Activated CD4-positive, alpha-beta memory T cell treated with anti-CD3 and anti-CD28 coated beads, Interleukin-2, amount 10 ng/mL, durations not matched to agents 7 days and 5 days (primary cell): ENCODE measurements around the gene ARHGAP18. TPM values are rescaled to one million over a fixed set of nuclear protein-coding genes. Genes with fewer than 3 reads are reported as not detected.

Experiments used
- CTCF ChIA-PET: fragments of 350-600 bp; sonication (Branson Sonifier 250); formaldehyde crosslinking; loops from one replicate; lab custom pipeline; 2021; ENCODE audit warnings: antibody characterized with exemption, inconsistent platforms; lab: Charles Lee
- POLR2A ChIA-PET: fragments of 350-600 bp; sonication (Branson Sonifier 250); formaldehyde crosslinking; loops from one replicate; lab custom pipeline; 2021; ENCODE audit warnings: antibody characterized with exemption; lab: Charles Lee
- DNase-seq: peaks from one replicate; pipeline ENCODE4 v3.0.0-alpha.2; 2020
- H3K27ac Mint-ChIP-seq: one replicate; pipeline ENCODE4 v1.8.0; 2021; ENCODE audit warnings: mild to moderate bottlenecking, mixed read lengths
- H3K27me3 Mint-ChIP-seq: one replicate; pipeline ENCODE4 v1.8.0; 2021; ENCODE audit warnings: mixed read lengths
- H3K36me3 Mint-ChIP-seq: one replicate; pipeline ENCODE4 v1.8.0; 2021; ENCODE audit warnings: low read depth, mixed read lengths
- H3K4me1 Mint-ChIP-seq: one replicate; pipeline ENCODE4 v1.8.0; 2021; ENCODE audit warnings: mixed read lengths
- H3K4me3 Mint-ChIP-seq: one replicate; pipeline ENCODE4 v1.8.0; 2021; ENCODE audit warnings: mild to moderate bottlenecking, mixed read lengths
- H3K9me3 Mint-ChIP-seq: one replicate; pipeline ENCODE4 v1.8.0; 2021; ENCODE audit warnings: mixed read lengths
- total RNA-seq, 2 experiments: library from RNA; stranded (reverse); gene quantifications; one replicate each; pipeline ENCODE4 v1.2.3, GENCODE V29; 2021

Gene ARHGAP18
- total RNA-seq, 2 experiments from 2014 or later: 14.8 to 18.0 TPM

GRCh38 chr6:129615496-129615895, 94.5 kb downstream of the ARHGAP18 start:
- H3K36me3 Mint-ChIP-seq: peaks cover 3% of the 10 kb centered on the region
- no peak overlapping the region for H3K27ac Mint-ChIP-seq
- ChIA-PET CTCF (interaction anchor here (0.6 to 1.3 kb wide), 2 partner anchors 9 to 114 kb away, joined by 3 read pairs; no protein-coding TSS in a partner anchor), POLR2A (no interaction called here)
- no peaks in the 10 kb centered on the region for H3K4me1 Mint-ChIP-seq
- H3K9me3 Mint-ChIP-seq: no peaks in the 10 kb centered on the region
- H3K27me3 Mint-ChIP-seq: no peaks in the 10 kb centered on the region
- DNase-seq: no peak
- H3K4me3 Mint-ChIP-seq: no peak overlapping the region

- DNase-seq: no peak
- Mint-ChIP-seq H3K4me1 (no peaks in the 10 kb centered on the region), H3K9me3 (no peaks in the 10 kb centered on the region), H3K36me3 (peaks cover 6% of the 10 kb centered on the region), H3K27ac (no peak overlapping the region), H3K4me3 (no peak overlapping the region), H3K27me3 (no peaks in the 10 kb centered on the region)
- ChIA-PET CTCF (interaction anchor here (0.6 to 1.3 kb wide), 4 partner anchors 8 to 114 kb away, joined by 3 read pairs; no protein-coding TSS in a partner anchor), POLR2A (no interaction called here)
These were observed 95.0 kb downstream of the ARHGAP18 start for GRCh38 chr6:129615020-129615419.

GRCh38 chr6:129614464-129614863, 95.5 kb downstream of the ARHGAP18 start:
- POLR2A ChIA-PET: no interaction called here
- CTCF ChIA-PET: interaction anchor here (0.7 to 1.0 kb wide), 2 partner anchors 69 to 105 kb away, joined by 3 read pairs; no protein-coding TSS in a partner anchor
- Mint-ChIP-seq H3K27me3 (no peaks in the 10 kb centered on the region), H3K27ac (no peak overlapping the region), H3K4me3 (no peak overlapping the region), H3K4me1 (no peaks in the 10 kb centered on the region), H3K36me3 (peaks cover 11% of the 10 kb centered on the region), H3K9me3 (no peaks in the 10 kb centered on the region)
- no peak for DNase-seq

DNA sequence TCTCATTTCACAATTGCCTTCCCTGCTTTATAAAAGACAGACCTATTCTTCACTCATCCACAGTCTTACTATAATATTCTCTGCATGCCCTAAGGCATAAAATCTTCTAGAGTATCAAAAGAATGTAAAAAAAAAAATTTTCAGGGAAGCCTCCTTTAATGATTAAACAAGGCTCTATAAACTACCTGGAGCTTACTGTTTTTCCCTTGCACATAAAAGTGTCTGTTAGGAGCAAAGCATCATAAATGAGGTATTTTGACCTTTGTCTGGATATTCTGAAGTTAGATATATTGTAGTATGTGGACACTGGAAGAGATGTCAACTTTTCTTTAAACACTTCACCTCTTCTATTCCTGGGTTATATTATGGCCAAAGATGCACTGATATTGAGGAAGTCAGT, 97.5 kb downstream of the ARHGAP18 start:
- peaks cover 12% of the 10 kb centered on the region for H3K36me3 Mint-ChIP-seq
- peaks cover 2% of the 10 kb centered on the region for H3K4me1 Mint-ChIP-seq
- ChIA-PET CTCF (no interaction called here), POLR2A (no interaction called here)
- H3K4me3 Mint-ChIP-seq: no peak overlapping the region
- no peak overlapping the region for H3K27ac Mint-ChIP-seq
- DNase-seq: no peak
- H3K9me3 Mint-ChIP-seq: no peaks in the 10 kb centered on the region
- H3K27me3 Mint-ChIP-seq: no peaks in the 10 kb centered on the region

DNA sequence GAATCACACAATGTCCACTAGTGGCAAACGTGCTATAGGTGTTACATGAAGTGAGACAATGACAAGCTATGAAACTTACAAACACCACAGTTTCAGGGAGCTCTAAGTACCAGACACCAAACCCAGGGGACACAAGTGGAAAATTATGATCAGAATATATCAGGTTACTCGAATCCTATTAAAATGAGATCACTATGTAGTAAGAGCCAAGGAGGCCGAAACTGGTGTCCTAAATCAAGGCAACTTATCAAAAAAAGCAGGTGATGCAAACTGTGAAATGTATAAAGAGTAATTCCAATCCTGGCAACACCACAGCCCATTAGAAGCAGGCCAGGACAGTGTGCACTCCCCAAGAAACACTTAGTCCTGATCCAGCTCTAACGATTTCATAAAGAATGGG, 100.3 kb downstream of the ARHGAP18 start:
- ChIA-PET POLR2A (no interaction called here), CTCF (interaction anchor here (1.5 kb wide), 2 partner anchors 104 to 166 kb away, joined by 3 read pairs; no protein-coding TSS in a partner anchor)
- H3K36me3 Mint-ChIP-seq: peaks cover 16% of the 10 kb centered on the region
- no peaks in the 10 kb centered on the region for H3K9me3 Mint-ChIP-seq
- DNase-seq: no peak
- H3K4me1 Mint-ChIP-seq: peaks cover 10% of the 10 kb centered on the region
- H3K27ac Mint-ChIP-seq: no peak overlapping the region
- no peaks in the 10 kb centered on the region for H3K27me3 Mint-ChIP-seq
- no peak overlapping the region for H3K4me3 Mint-ChIP-seq

DNA sequence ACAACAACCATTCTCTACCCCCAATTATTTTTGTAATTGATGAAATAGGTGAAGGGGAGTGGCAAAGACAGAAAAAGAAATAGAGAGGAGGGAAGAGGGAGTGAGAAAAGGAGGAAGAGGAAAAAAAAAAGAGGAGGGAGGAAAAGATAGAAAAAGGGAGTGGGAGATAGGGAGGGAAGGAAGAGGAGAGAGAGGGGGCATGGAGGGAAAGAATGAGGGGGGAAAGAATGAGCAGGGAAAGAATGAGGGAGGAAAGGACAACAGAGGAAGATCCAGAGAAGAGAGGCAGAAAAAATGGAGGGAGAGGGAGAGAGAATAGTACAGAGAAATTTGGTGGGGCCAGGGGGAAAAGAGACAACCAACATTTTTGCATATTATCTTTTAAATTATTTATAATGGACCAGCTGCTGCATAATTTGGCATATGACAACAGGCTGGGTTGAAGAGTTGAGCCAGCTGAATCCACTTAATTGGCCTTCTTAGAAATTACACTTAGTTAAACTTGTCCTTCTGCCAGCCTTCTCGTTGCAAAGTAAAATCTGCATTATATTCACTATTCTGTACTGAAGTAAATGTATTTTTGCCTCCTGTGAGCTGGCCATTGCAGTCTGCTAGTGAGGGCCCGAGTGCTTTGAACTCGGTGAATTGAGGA, 101.0 kb downstream of the ARHGAP18 start:
- H3K27me3 Mint-ChIP-seq: no peaks in the 10 kb centered on the region
- POLR2A ChIA-PET: no interaction called here
- no peak for DNase-seq
- peaks cover 10% of the 10 kb centered on the region for H3K4me1 Mint-ChIP-seq
- no peak overlapping the region for H3K4me3 Mint-ChIP-seq
- CTCF ChIA-PET: interaction anchor here (1.5 kb wide), 2 partner anchors 104 to 166 kb away, joined by 3 read pairs; no protein-coding TSS in a partner anchor
- H3K9me3 Mint-ChIP-seq: no peaks in the 10 kb centered on the region
- no peak overlapping the region for H3K27ac Mint-ChIP-seq
- peaks cover 16% of the 10 kb centered on the region for H3K36me3 Mint-ChIP-seq

- CTCF ChIA-PET: interaction anchor here (1.0 to 2.1 kb wide), 4 partner anchors 8 to 122 kb away, joined by 3 to 6 read pairs (median 4); no protein-coding TSS in a partner anchor
- Mint-ChIP-seq H3K4me3 (no peak overlapping the region), H3K9me3 (no peaks in the 10 kb centered on the region), H3K4me1 (peaks cover 10% of the 10 kb centered on the region), H3K27me3 (no peaks in the 10 kb centered on the region), H3K27ac (no peak overlapping the region), H3K36me3 (peaks cover 16% of the 10 kb centered on the region)
- no peak for DNase-seq
- POLR2A ChIA-PET: no interaction called here
These were observed 102.3 kb downstream of the ARHGAP18 start for GRCh38 chr6:129607581-129608186.

DNA sequence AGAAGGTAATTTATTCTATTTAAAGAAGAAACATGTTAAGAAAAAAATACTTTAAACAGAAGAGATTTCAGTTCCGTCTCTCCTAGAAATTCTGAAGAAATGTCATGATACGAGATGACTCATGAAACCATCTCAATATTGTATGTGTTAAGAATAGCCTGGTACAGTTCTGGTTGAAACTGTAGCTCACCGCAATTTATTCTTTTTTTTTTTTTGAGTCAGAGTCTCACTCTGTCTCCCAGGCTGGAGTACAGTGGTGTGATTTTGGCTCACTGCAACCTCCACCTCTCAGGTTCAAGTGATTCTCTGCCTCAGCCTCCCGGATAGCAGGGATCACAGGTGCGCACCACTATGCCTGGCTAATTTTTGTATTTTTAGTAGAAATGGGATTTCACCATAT, 103.3 kb downstream of the ARHGAP18 start:
- Mint-ChIP-seq H3K9me3 (no peaks in the 10 kb centered on the region), H3K27me3 (no peaks in the 10 kb centered on the region), H3K4me1 (peaks cover 10% of the 10 kb centered on the region), H3K4me3 (no peak overlapping the region), H3K36me3 (peaks cover 16% of the 10 kb centered on the region), H3K27ac (no peak overlapping the region)
- ChIA-PET CTCF (interaction anchor here (0.6 to 2.1 kb wide), 5 partner anchors 9 to 123 kb away, joined by 3 to 6 read pairs (median 3); no protein-coding TSS in a partner anchor), POLR2A (no interaction called here)
- DNase-seq: no peak

GRCh38 chr6:129605967-129606366, 104.0 kb downstream of the ARHGAP18 start:
- Mint-ChIP-seq H3K9me3 (no peaks in the 10 kb centered on the region), H3K27me3 (no peaks in the 10 kb centered on the region), H3K36me3 (peaks cover 19% of the 10 kb centered on the region), H3K4me1 (peaks cover 10% of the 10 kb centered on the region), H3K27ac (no peak overlapping the region), H3K4me3 (no peak overlapping the region)
- CTCF ChIA-PET: interaction anchor here (0.6 to 2.1 kb wide), 3 partner anchors 68 to 617 kb away, joined by 3 to 6 read pairs (median 3); partner anchors contain the start of gene SAMD3
- POLR2A ChIA-PET: no interaction called here
- no peak for DNase-seq

DNA sequence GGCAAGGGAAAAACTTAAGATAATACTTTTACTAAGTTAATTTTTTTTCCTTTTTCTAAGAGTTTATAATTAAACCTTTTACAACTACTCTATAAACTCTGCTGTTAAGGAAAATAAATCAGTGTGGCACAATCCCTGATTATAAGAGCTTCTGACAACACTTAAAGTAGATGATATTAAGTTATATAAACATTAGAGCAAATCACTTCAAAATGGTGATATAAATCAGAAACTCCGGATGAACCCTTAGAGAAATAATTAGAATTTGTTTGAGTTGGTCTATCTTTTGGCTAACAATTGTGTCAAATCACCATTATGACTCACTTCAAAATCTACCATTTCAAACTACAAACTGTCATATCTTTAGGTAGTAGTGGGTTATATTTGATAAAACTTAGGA, 104.9 kb downstream of the ARHGAP18 start:
- Mint-ChIP-seq H3K27me3 (no peaks in the 10 kb centered on the region), H3K27ac (no peak overlapping the region)

GRCh38 chr6:129604321-129604720, 105.7 kb downstream of the ARHGAP18 start:
- Mint-ChIP-seq H3K9me3 (no peaks in the 10 kb centered on the region), H3K4me3 (no peak overlapping the region), H3K27me3 (no peaks in the 10 kb centered on the region), H3K27ac (no peak overlapping the region), H3K36me3 (peaks cover 10% of the 10 kb centered on the region), H3K4me1 (peaks cover 10% of the 10 kb centered on the region)
- POLR2A ChIA-PET: no interaction called here
- CTCF ChIA-PET: interaction anchor here (0.9 to 9.9 kb wide), 2 partner anchors 106 to 125 kb away, joined by 3 to 161 read pairs; partner anchors contain the start of gene ARHGAP18
- DNase-seq: no peak

More for the DNA sequence above, 104.9 kb downstream of the ARHGAP18 start:
- ChIA-PET CTCF (interaction anchor here (0.9 to 9.9 kb wide), 3 partner anchors 105 to 618 kb away, joined by 3 to 161 read pairs (median 3); partner anchors contain the start of genes ARHGAP18 and SAMD3), POLR2A (no interaction called here)
- Mint-ChIP-seq H3K36me3 (peaks cover 17% of the 10 kb centered on the region), H3K4me1 (peaks cover 10% of the 10 kb centered on the region), H3K4me3 (no peak overlapping the region), H3K9me3 (no peaks in the 10 kb centered on the region)
- no peak for DNase-seq

- ChIA-PET CTCF (interaction anchor here (1.6 to 9.9 kb wide), 2 partner anchors 104 to 126 kb away, joined by 4 to 161 read pairs; no protein-coding TSS in a partner anchor), POLR2A (no interaction called here)
- H3K4me3 Mint-ChIP-seq: no peak overlapping the region
- H3K9me3 Mint-ChIP-seq: no peaks in the 10 kb centered on the region
- H3K27ac Mint-ChIP-seq: no peak overlapping the region
- H3K4me1 Mint-ChIP-seq: peaks cover 11% of the 10 kb centered on the region
- peaks cover 10% of the 10 kb centered on the region for H3K36me3 Mint-ChIP-seq
- no peak for DNase-seq
- H3K27me3 Mint-ChIP-seq: no peaks in the 10 kb centered on the region
These were observed 106.2 kb downstream of the ARHGAP18 start for GRCh38 chr6:129603741-129604140.

DNA sequence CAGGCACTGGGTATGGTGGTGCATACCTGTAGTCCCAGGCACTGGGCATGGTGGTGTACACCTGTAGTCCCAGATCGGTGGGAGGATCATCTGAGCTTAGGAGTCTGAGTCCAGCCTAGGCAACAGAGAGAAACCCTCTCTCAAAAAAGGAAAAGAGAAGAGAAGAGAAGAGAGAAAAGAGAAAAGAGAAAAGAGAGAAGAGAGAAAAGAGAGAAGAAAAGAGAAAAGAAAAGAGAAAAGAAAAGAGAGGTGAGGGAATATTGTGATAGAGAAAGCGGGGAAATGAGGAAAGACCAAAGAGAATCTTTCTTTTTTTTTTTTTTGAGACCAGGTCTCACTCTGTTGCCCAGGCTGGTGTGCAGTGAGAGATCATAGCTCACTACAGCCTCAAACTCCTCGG, 108.7 kb downstream of the ARHGAP18 start:
- ChIA-PET CTCF (interaction anchor here (0.7 to 9.9 kb wide), 4 partner anchors 100 to 296 kb away, joined by 3 to 161 read pairs (median 4); no protein-coding TSS in a partner anchor), POLR2A (no interaction called here)
- Mint-ChIP-seq H3K36me3 (peaks cover 6% of the 10 kb centered on the region), H3K27me3 (no peaks in the 10 kb centered on the region), H3K9me3 (no peaks in the 10 kb centered on the region), H3K4me1 (peaks cover 8% of the 10 kb centered on the region), H3K27ac (no peak overlapping the region), H3K4me3 (no peak overlapping the region)
- no peak for DNase-seq
